ENCODE results near the gene IPO5. TPM values are rescaled to one million over a fixed set of nuclear protein-coding genes. Genes with fewer than 3 reads are reported as not detected.

The IPO5 gene
- polyA plus RNA-seq, 3 donors, result 17.5 to 21.6 (median 20.7) TPM

DNA sequence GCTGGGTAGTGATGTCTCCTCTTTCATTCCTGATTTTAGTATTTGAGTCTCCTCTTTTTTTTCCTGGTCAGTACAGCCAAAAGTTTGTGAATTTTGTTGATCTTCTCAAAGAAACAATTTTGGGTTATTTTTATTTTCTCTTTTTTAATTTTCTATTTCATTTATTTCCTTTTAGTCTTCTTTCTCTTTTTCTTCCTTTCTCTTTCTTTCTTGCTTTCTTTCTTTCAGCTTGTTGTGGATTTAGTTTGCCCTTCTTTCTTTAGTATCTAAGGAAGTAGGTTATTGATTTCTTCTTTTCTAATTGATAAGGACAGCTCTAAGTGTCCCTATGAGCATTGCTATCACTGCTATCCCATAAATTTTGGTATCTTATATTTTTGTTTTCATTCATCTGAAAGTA is 13.8 kb downstream of the IPO5 start:
- H3K27ac Mint-ChIP-seq, result no peak overlapping the region

DNA sequence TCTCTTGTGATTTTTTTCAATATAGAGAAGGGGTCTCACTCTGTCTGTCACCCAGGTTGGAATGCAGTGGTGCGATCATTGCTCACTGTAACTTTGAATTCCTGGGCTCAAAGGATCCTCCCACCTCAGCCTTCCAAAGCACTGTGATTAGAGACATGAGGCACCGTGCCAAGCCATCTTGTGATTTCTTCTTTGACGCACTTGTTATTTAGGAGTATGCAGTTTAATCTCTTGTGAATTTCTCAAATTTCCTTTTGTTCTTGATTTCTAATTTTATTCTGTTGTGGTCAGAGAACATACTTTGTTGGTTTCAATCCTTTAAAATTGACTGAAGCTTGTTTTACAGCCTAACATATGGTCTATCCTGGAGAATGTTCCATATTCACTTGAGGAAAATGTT is 14.5 kb downstream of the IPO5 start:
- intact Hi-C loops (cut with micrococcal nuclease), result no loop called here
- H3K27ac Mint-ChIP-seq, result no peak overlapping the region
- H3K79me2 ChIP-seq (ENCODE audit: insufficient read depth, low read length), result no peaks in the 10 kb centered on the region

More for the DNA sequence above, 13.8 kb downstream of the IPO5 start:
- Mint-ChIP-seq H3K36me3 (no peaks in the 10 kb centered on the region), H3K4me1 (no peaks in the 10 kb centered on the region), H3K4me3 (no peak overlapping the region), H3K27me3 (ENCODE audit: low read depth in 3 of 3) (peaks cover 2 to 13% (median 12%) of the 10 kb centered on the region in 3 donors), H3K9me3 (peaks cover 0 to 2% (median 1%) of the 10 kb centered on the region in 7 donors)
- TF ChIP-seq, protein P1, sequence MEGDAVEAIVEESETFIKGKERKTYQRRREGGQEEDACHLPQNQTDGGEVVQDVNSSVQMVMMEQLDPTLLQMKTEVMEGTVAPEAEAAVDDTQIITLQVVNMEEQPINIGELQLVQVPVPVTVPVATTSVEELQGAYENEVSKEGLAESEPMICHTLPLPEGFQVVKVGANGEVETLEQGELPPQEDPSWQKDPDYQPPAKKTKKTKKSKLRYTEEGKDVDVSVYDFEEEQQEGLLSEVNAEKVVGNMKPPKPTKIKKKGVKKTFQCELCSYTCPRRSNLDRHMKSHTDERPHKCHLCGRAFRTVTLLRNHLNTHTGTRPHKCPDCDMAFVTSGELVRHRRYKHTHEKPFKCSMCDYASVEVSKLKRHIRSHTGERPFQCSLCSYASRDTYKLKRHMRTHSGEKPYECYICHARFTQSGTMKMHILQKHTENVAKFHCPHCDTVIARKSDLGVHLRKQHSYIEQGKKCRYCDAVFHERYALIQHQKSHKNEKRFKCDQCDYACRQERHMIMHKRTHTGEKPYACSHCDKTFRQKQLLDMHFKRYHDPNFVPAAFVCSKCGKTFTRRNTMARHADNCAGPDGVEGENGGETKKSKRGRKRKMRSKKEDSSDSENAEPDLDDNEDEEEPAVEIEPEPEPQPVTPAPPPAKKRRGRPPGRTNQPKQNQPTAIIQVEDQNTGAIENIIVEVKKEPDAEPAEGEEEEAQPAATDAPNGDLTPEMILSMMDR (IDR thresholded peaks at IDR 0.05), result no peak
- H3K27me3 ChIP-seq (ENCODE audit: control insufficient read depth in 2 of 2, insufficient read depth in 2 of 2, low read length in 2 of 2), result peaks cover 0 to 2% of the 10 kb centered on the region in 2 donors
- H3K79me2 ChIP-seq (ENCODE audit: insufficient read depth, low read length), result no peaks in the 10 kb centered on the region
- H3K27ac ChIP-seq (ENCODE audit: low read depth in 1 of 2, low read length in 2 of 2), result no peak overlapping the region
- DNase-seq, result no peak
- no peaks in the 10 kb centered on the region for H4K20me1 ChIP-seq (ENCODE audit: insufficient read depth, low read length)
- intact Hi-C loops (cut with micrococcal nuclease), result no loop called here
- H3K9me3 ChIP-seq (replicated peaks in 1 of 2; ENCODE audit: control insufficient read depth in 1 of 2, insufficient read depth in 1 of 2, low read length in 2 of 2), result no peaks in the 10 kb centered on the region
- no peak overlapping the region for H3K4me2 ChIP-seq (replicated peaks; ENCODE audit: extremely low read depth, low read length, poor library complexity, severe bottlenecking)
- H3K4me1 ChIP-seq (ENCODE audit: control insufficient read depth in 1 of 2, insufficient read depth in 2 of 2, low read length in 2 of 2), result no peaks in the 10 kb centered on the region
- no peak overlapping the region for H3K4me3 ChIP-seq (replicated peaks in 1 of 3; ENCODE audit: low read depth in 2 of 3, low read length in 3 of 3)
- H2AFZ ChIP-seq (ENCODE audit: insufficient read depth, low read depth, low read length, poor library complexity, severe bottlenecking), result no peak overlapping the region
- no peak overlapping the region for H3K9ac ChIP-seq (ENCODE audit: insufficient read depth, low read length, poor library complexity, severe bottlenecking)
- no peaks in the 10 kb centered on the region for H3K36me3 ChIP-seq (replicated peaks in 1 of 2; ENCODE audit: control insufficient read depth in 1 of 2, insufficient read depth in 2 of 2, low read length in 2 of 2)

More for the DNA sequence above, 14.5 kb downstream of the IPO5 start:
- Histone ChIP-seq H3K9ac (ENCODE audit: insufficient read depth, low read length, poor library complexity, severe bottlenecking) (no peak overlapping the region), H4K20me1 (ENCODE audit: insufficient read depth, low read length) (no peaks in the 10 kb centered on the region), H3K36me3 (replicated peaks in 1 of 2; ENCODE audit: control insufficient read depth in 1 of 2, insufficient read depth in 2 of 2, low read length in 2 of 2) (no peaks in the 10 kb centered on the region), H3K4me3 (replicated peaks in 1 of 3; ENCODE audit: low read depth in 2 of 3, low read length in 3 of 3) (no peak overlapping the region), H3K9me3 (replicated peaks in 1 of 2; ENCODE audit: control insufficient read depth in 1 of 2, insufficient read depth in 1 of 2, low read length in 2 of 2) (no peaks in the 10 kb centered on the region), H3K4me1 (ENCODE audit: control insufficient read depth in 1 of 2, insufficient read depth in 2 of 2, low read length in 2 of 2) (no peaks in the 10 kb centered on the region), H3K27ac (ENCODE audit: low read depth in 1 of 2, low read length in 2 of 2) (no peak overlapping the region), H3K27me3 (ENCODE audit: control insufficient read depth in 2 of 2, insufficient read depth in 2 of 2, low read length in 2 of 2) (peaks cover 0 to 4% of the 10 kb centered on the region in 2 donors), H3K4me2 (replicated peaks; ENCODE audit: extremely low read depth, low read length, poor library complexity, severe bottlenecking) (no peak overlapping the region), H2AFZ (ENCODE audit: insufficient read depth, low read depth, low read length, poor library complexity, severe bottlenecking) (no peak overlapping the region)
- no CpG with 5 or more reads among the region's 3 CpGs for WGBS (ENCODE audit: insufficient coverage)
- no peaks in the 10 kb centered on the region for H3K36me3 Mint-ChIP-seq
- peaks cover 2 to 13% (median 12%) of the 10 kb centered on the region in 3 donors for H3K27me3 Mint-ChIP-seq (ENCODE audit: low read depth in 3 of 3)
- no peak for DNase-seq
- no peak overlapping the region for H3K4me3 Mint-ChIP-seq
- TF ChIP-seq, protein P1 (IDR thresholded peaks at IDR 0.05), result no peak
- peaks cover 0 to 2% (median 1%) of the 10 kb centered on the region in 7 donors for H3K9me3 Mint-ChIP-seq
- H3K4me1 Mint-ChIP-seq, result no peaks in the 10 kb centered on the region
